Measurements from ENCODE around the gene SPAG7.

SPAG7 gene

DNA sequence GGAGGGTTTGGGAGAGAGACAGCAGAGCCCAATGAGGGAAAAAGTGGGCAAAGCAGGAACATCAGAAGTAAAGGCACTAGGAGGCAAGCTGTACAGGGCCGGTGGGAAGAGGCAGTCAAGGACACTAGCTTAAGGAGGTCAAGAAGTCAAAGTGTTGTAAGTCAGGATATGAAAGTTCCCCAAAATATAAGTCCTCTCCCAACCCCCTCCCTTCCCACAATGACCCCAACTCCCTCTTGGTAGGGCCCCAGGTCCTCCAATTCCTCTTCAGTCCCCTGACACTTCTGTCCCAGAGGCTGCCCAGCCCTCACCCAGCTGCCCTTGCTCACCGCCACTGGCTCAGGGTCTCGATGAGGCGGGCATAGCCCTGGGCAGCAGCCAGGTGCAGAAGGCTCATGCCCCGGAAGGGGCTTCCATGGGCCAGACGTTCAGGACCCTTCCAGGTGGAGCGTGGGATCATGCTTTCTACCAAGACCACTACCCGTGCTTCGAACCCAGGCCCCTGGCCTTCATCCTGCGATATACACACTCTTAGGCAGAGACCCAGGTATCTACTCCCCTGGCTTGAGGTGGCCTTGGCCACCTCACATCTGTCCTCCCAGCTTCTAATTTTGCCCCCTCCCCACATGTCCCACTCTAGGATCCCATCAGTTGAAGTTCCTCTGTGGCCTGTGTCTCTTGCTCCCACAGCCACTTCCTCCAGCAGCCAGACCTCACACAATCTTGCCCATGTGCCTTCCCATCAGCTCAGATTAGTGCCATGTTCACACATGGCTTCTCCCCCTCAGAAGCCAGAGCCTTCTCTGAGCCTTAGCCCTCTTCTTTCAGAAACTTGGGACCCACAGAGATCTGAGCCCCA lies 5.9 kb upstream of the SPAG7 start:
- DNase-seq: no peak

- DNase-seq: no peak
Measured at GRCh38 chr17:4972752-4973151, 5.1 kb upstream of the SPAG7 start.

GRCh38 chr17:4972322-4972721 lies 4.7 kb upstream of the SPAG7 start:
- no peak for DNase-seq

DNA sequence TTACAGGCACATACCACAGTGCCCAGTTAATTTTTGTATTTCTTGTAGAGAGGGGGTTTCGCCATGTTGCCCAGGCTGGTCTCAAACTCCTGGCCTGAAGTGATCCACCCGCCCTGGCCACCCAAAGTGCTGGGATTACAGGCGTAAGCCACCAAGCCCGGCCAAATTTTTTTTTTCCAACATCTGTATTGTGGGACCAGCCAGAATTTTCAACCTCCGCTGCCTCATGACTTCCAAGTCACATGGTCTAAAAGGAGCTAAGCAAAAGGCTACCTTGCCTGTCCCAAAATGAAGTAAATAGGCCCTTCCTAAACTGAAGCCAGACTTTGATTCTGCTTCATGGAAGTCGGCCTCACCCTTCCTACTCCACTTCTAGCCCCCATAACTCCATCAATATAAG lies 4.2 kb upstream of the SPAG7 start:
- no peak for DNase-seq

GRCh38 chr17:4970273-4970672 lies 2.7 kb upstream of the SPAG7 start:
- no peak for DNase-seq

GRCh38 chr17:4969551-4970173 lies 2.0 kb upstream of the SPAG7 start:
- DNase-seq: peak; percentile 58

GRCh38 chr17:4969047-4969550 lies 1.5 kb upstream of the SPAG7 start:
- peak; percentile 68 for DNase-seq

- peak; percentile 56 for DNase-seq
Measured at GRCh38 chr17:4968486-4969046, 949 bp upstream of the SPAG7 start.

DNA sequence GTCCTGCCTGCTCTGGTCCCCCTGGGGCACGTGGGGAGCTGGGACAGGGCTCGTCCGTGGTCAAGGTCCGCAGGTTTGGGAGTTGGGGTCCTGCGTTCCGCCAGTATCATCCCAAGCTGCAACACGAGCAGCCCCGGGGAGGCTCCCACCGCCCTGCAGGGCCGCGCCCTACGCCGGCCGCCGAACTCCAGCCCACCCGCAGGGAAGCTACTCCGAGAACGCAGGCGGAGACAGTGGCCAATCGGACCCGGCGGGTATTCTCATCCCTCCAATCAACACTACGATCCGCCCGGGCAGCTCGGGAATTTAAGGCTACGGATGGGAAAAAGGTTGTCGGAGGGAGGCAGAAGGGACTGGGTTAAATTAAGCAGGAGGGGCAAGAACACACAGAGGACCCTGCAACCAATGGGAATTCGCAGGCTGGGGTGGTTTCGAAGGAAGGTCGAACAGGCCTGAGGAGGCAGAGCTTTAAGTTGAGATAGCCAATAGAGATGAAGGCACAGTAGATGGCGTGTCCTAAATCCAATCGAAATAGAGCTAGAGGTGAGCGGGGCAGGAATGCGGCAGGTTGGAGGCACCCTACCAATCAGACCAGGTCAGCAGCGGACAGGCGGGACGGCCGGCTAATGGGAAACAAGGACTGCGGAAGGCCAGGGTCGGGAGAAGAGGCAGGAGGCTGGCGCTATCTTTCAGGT lies 626 bp downstream of the SPAG7 start:
- DNase-seq: peak; percentile 95

DNA sequence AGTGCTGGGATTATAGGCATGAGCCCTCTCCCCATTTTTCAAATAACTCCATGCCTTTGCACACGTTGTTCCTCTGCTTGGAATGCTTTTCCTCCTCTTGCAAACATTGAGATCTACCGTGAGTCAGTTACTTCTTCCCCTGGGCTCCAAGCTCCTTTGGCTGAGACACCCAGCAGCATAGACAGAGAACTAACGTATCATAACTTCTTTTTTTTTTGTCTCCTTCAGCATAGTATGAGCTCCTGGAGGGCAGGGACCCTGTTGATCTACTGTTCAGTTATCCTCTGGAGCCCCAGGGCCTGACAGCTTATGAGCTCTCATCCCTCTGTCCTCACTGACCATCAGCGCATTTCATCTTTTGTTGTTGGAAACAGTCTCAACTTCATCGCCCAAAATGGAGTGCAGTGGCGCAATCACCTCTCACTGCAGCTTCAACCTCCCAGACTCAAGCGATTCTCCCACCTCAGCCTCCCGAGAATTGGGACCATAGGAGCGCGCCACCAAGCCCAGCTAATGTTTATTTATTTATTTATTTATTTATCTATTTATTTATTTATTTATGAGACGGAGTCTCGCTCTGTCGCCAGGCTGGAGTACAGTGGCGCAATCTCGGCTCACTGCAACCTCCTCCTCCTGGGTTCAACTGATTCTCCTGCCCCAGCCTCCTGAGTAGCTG lies 2.2 kb downstream of the SPAG7 start:
- no peak for DNase-seq

GRCh38 chr17:4960279-4960922 lies 7.2 kb downstream of the SPAG7 start:
- no peak for DNase-seq

- DNase-seq: no peak
Measured at GRCh38 chr17:4959261-4959965, 8.2 kb downstream of the SPAG7 start.

- DNase-seq: no peak
Measured at GRCh38 chr17:4958102-4958501, 9.5 kb downstream of the SPAG7 start.

DNA sequence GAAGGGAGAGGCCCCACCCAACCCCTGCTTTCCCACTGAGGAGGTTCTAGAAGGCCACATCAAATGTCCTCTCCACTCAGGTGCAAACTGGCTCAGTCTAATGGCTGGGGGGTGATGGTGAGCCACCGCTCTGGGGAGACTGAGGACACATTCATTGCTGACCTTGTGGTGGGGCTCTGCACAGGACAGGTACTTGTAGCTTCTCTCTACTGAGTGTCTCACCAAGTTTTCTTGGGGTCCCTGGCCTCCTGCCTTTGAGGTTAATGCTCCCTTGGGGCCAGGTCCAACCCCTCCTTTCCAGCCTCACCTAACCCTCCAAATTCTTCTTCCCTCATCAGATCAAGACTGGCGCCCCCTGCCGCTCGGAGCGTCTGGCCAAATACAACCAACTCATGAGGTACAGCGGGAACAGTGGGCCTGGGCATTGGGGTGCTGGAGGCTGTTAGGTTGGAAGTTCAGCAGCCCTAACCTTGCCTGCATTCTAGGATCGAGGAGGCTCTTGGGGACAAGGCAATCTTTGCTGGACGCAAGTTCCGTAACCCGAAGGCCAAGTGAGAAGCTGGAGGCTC lies 11.0 kb downstream of the SPAG7 start:
- peak; percentile 66 for DNase-seq

DNA sequence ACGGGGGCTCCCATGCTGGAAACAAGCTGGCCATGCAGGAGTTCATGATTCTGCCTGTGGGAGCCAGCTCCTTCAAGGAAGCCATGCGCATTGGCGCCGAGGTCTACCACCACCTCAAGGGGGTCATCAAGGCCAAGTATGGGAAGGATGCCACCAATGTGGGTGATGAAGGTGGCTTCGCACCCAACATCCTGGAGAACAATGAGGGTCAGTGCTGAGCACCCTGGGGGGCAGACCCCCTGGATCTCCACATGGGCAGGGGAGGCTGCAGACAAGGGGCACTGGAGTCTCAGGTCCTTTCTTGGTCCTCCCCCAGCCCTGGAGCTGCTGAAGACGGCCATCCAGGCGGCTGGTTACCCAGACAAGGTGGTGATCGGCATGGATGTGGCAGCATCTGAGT lies 12.5 kb downstream of the SPAG7 start:
- DNase-seq: no peak

DNA sequence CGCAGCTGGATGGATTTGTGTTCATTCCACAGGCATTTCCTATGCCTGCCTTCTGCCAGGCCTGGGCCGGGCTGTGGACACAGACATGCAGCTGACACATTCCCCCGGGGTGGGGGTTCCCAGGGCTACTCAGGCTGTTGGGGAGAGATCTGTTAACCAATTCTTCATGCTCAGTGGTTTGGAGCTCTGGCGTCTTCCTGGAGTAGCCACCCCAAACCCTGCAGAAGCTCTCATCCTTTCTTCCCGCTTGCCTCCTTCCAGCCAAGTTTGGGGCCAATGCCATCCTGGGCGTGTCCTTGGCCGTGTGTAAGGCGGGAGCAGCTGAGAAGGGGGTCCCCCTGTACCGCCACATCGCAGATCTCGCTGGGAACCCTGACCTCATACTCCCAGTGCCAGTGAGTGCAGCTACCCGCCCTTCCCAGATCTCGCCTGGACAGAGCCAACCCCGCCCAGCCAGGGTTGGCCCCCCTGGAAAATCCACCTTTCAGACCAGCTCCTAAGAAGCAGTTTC lies 14.1 kb downstream of the SPAG7 start:
- no peak for DNase-seq

DNA sequence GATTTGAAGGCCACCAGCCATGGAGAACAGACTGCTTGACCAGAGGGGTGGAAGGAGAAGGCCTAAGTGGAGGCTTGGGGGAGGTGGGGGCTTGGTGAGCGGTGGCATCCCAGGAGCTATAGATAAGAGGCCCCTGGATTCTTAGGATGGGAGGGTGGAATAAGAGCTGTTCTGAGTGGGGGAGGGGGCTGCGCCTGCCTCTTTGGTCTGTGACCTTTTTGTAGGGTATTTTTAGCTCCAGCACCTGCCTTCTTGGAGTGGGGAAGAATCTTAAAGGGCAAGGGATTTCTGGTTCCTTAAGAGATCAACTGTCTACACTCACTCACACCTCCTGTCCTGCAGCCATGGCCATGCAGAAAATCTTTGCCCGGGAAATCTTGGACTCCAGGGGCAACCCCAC lies 16.1 kb downstream of the SPAG7 start:
- DNase-seq: no peak

- DNase-seq: no peak
Measured at GRCh38 chr17:4950746-4951204, 16.8 kb downstream of the SPAG7 start, which contains the start of gene ENO3. ENO3 (plus strand) TSS chr17:4951119; CDS start chr17:4951830, 711 bp downstream.

DNA sequence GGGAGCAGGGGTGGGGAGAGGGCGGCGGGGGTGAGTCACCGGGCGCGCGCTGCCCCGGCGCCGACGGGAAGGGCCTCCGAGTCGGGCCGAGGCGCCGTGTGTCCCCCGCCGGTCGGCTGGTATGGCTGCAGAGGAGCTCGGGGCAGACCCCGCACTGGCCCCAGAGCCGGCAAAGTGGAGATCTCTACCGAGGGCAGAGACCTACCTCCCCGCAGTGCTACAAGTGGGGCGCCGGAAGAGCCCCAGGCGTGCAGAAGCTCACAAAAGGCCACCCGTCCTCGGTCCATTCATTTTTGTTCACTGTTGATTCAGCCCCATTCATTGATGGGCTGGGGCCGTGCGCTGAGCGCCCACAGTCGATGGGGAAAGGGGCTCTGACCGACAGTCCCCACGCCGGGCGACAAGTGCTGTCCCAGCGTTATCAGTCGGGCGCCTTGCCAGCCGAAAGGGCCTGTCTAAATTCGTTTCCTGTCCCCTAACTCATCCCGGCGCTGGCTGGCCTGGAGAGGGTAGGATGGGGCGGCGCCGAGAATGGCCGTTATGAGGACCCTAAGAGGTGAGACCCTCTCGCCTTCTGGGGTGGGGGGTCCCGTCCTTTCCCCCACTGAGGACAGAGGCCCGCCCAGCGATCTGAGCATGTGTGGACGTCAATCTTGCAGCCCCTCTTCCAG lies 17.4 kb downstream of the SPAG7 start:
- peak; percentile 62 for DNase-seq

All from stimulated activated CD4-positive, alpha-beta T cell treated with anti-CD3 and anti-CD28 coated beads, Interleukin-15, amount 100 ng/mL, for 24 hours (primary cell).